GM12878 (cell line): Measurements from ENCODE around the gene BORCS6. TPM values are rescaled to one million over a fixed set of nuclear protein-coding genes. Genes with fewer than 3 reads are reported as not detected.

Experiments
- ATAC-seq: fragments of 200-7000 bp; cut with Tn5 transposase; 3 replicates; pipeline ENCODE4 v1.9.1; 2020; ENCODE audit warnings: mild to moderate bottlenecking, moderate library complexity
- BruUV-seq: library from RNA; stranded (reverse); fragments of 400-500 nt; replicated peaks from 2 replicates; lab custom pipeline; 2021; lab: Mats Ljungman, UMichigan
- CTCF ChIA-PET: fragments of 300-600 bp; sonication (Branson Sonifier 250); formaldehyde crosslinking; extraction: SDS; loops from one replicate; lab custom pipeline; 2021; ENCODE audit warnings: inconsistent platforms; lab: Yijun Ruan, JAX
- POLR2A ChIA-PET: fragments of 350-600 bp; formaldehyde crosslinking; extraction: SDS; loops from one replicate; lab custom pipeline; 2021; ENCODE audit warnings: inconsistent platforms; lab: Charles Lee
- RAD21 ChIA-PET: fragments of 300-600 bp; sonication (Branson Sonifier 250); formaldehyde crosslinking; loops from one replicate; lab custom pipeline; 2023; ENCODE audit warnings: antibody characterized with exemption; ENCODE audit not compliant: unreplicated experiment; lab: Charles Lee
- SMC1A ChIA-PET: fragments of 300-600 bp; sonication (Branson Sonifier 250); formaldehyde crosslinking; loops from one replicate; lab custom pipeline; 2023; ENCODE audit not compliant: unreplicated experiment, uncharacterized antibody; lab: Charles Lee
- DNase-seq: peaks from one replicate; pipeline ENCODE4 v3.0.0-alpha.2; 2011; ENCODE audit warnings: low read depth, low spot score
- FAIRE-seq: peaks from 3 replicates; lab custom pipeline; 2011; peaks lifted over from hg19 to GRCh38; lab: Jason Lieb, UNC
- H2AFZ ChIP-seq: 2 replicates; pipeline ENCODE4 v1.6.0; 2011; ENCODE audit warnings: low read depth, low read length, control low read depth; ENCODE audit not compliant: control insufficient read depth
- H3K27ac ChIP-seq: 2 replicates; pipeline ENCODE4 v1.5.1; 2011; ENCODE audit warnings: control low read depth; ENCODE audit not compliant: control insufficient read depth, insufficient read depth
- H3K27me3 ChIP-seq, 2 experiments: replicated peaks in 1 of 2; 2 replicates each; pipeline versions ENCODE4 v1.6.0 to v1.6.1; 2011; ENCODE audit warnings: low read length in 1 of 2; ENCODE audit not compliant: control insufficient read depth in 2 of 2, insufficient read depth in 2 of 2
- H3K36me3 ChIP-seq, 2 experiments: 2 replicates each; pipeline ENCODE4 v1.5.1; 2011; ENCODE audit warnings: low read length in 1 of 2; ENCODE audit not compliant: control insufficient read depth in 2 of 2, insufficient read depth in 2 of 2
- H3K4me1 ChIP-seq: 2 replicates; pipeline ENCODE4 v1.6.1; 2011; ENCODE audit warnings: mild to moderate bottlenecking, low read length, moderate library complexity, mixed read lengths; ENCODE audit not compliant: control insufficient read depth, insufficient read depth
- H3K4me2 ChIP-seq: 2 replicates; pipeline ENCODE4 v1.6.0; 2011; ENCODE audit warnings: control low read depth; ENCODE audit not compliant: control insufficient read depth, insufficient read depth
- H3K4me3 ChIP-seq: fragments of 200-600 bp; sonication (generic); 2 replicates; pipeline ENCODE4 v1.5.1; 2016
- H3K79me2 ChIP-seq: 2 replicates; pipeline ENCODE4 v1.6.0; 2011; ENCODE audit warnings: low read length; ENCODE audit not compliant: control insufficient read depth, insufficient read depth
- H3K9ac ChIP-seq: 2 replicates; pipeline ENCODE4 v1.8.0; 2011; ENCODE audit warnings: low read length, control low read depth, mixed read lengths; ENCODE audit not compliant: control insufficient read depth, insufficient read depth
- H3K9me3 ChIP-seq: replicated peaks from 3 replicates; pipeline ENCODE4 v1.5.1; 2011; ENCODE audit warnings: mild to moderate bottlenecking, low read length; ENCODE audit not compliant: control insufficient read depth, insufficient read depth
- H4K20me1 ChIP-seq: 2 replicates; pipeline ENCODE4 v1.6.0; 2011; ENCODE audit not compliant: control insufficient read depth, insufficient read depth
- CREM ChIP-seq: IDR thresholded peaks from 2 replicates; pipeline ENCODE4 v1.6.1; 2014; ENCODE audit warnings: antibody characterized with exemption, low read depth
- NFXL1 ChIP-seq: fragments of 450-650 bp; IDR thresholded peaks from 2 replicates; pipeline ENCODE4 v1.6.1; 2017; ENCODE audit warnings: antibody characterized with exemption, mild to moderate bottlenecking, borderline replicate concordance
- RAD51 ChIP-seq: fragments of 450-650 bp; IDR thresholded peaks from 2 replicates; pipeline ENCODE4 v1.6.1; 2016; ENCODE audit warnings: moderate library complexity, mild to moderate bottlenecking, inconsistent platforms
- TARDBP ChIP-seq: IDR thresholded peaks from 2 replicates; pipeline ENCODE4 v1.6.1; 2016; ENCODE audit warnings: borderline replicate concordance
- WGBS: methylation state at CpG from one replicate; pipeline ENCODE4 v1.1.6; 2016; ENCODE audit warnings: low lambda C conversion rate; ENCODE audit not compliant: insufficient replicate concordance, insufficient coverage; ENCODE audit errors: missing lambda C conversion rate; 5-methylcytosine and 5-hydroxymethylcytosine counted together
- in situ Hi-C: fragments of 300-500 bp; cut with MboI; formaldehyde crosslinking; loops from 9 replicates; pipeline ENCODE4 v1.14.3; 2018; ENCODE audit warnings: mixed read lengths
- intact Hi-C: fragments of 100-400 bp; cut with micrococcal nuclease; formaldehyde crosslinking; loops from one replicate; pipeline ENCODE4 v1.14.2; 2022; ENCODE audit not compliant: unreplicated experiment
- polyA plus RNA-seq, 11 experiments: library from polyadenylated mRNA; depleted of rRNA in 4 of 11; unstranded in 6 of 11; stranded (reverse) in 5 of 11; fragments of >200 nt; fragmentation: Nextera tagmentation in 4 of 11; fragmentation: Illumina TruSeq in 1 of 11; extraction: Ambion mirVana in 4 of 11; extraction: Trizol in 1 of 11; gene quantifications; 1 replicate in 1 of 11; 2 replicates in 10 of 11; pipeline versions ENCODE4 v1.2.1 to v1.2.3, GENCODE V29; 2011 to 2016; ENCODE audit warnings: inconsistent platforms in 2 of 11, missing spikeins in 2 of 11, low read depth in 1 of 11
- total RNA-seq, 4 experiments: library from RNA; depleted of rRNA in 3 of 4; stranded (reverse); fragments of >200 nt in 3 of 4; fragmentation: Illumina TruSeq in 1 of 4; extraction: Trizol in 1 of 4; gene quantifications; 2 replicates each; pipeline versions ENCODE4 v1.2.1 to v1.2.3, GENCODE V29; 2013 to 2021
- TF ChIP-seq, protein P1 (sequence below): IDR thresholded peaks from 2 replicates; pipeline ENCODE4 v1.6.1; 2011; ENCODE audit warnings: borderline replicate concordance, low read depth, mild to moderate bottlenecking, moderate library complexity, mixed read lengths, low read length; ENCODE audit not compliant: insufficient read depth; ENCODE audit errors: extremely low read length

BORCS6 gene
- total and polyA plus RNA-seq, 10 of the 15 experiments (the other 5 are each of a cell fraction or from before 2014, with no cell fraction given), result 0.37 to 14.1 (median 6.7) TPM

DNA sequence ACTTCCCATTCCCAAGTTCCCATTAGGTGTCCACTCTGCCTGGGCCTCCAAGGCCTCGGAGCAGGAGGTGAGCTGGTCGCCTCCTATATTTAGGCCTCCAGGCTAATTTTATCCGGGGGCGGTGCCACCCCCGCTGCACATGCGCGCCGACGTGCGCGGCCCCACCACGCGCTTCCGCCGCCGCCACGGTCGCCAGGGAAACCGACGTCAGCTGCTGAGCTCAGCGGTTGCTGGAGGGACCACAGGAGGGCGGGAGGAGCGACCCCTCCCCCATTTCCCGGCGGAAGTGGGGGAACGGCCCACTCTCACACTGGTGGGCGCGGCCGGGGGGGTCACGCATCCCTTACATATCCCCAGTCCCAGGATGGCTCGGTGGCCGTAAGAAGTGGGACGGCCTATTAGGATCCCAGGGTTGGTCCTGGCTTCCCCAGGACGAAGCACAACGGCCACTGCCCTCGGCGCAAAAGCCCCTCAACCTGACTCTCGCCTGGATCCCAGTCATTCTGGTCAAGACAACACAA is 38.8 kb downstream of the BORCS6 start (continued):
- no peak for TF ChIP-seq TARDBP

DNA sequence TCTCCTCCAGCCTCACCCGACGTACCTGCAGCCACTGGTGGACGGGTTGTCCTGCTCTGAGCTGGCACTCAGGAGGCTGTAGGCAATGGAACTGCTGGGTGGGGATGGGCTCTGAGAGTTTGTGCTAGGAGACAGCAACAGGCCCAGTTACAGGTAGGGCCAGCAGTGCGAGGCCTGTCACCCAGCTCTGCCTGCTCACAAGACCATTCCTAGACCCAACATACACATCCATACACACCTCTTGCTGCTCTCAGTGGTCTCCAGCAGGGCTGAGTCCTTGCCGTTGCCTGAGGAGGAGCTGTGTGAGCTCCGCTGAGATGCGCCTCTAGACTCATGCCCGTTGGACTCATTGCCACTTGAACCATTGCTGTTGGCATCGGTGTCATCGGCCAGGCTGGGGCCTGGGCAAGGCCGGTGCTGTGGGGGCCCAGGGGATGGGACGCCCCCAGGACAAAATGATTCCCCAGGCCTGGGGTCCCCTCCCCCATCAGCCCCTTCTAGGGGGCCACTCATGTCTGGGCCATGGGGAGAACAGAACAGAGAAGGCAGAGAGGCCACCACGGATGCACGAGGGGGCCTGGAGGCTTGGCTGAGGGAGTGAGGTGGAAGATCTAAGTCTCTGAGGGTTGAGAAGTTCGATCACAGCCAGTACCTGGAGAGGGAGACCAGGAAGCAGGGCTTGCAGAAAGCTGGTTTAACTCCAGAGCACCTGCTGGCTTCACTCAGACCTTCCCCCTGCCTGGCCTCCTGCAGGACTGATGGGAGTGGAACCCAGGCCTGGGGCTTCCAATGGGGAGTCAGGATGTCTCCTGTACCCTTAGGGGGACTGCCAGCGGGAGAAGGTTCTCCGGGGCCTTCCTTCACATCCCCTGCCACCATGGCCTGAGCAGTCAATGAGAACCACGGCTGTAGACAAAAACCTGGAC is 39.5 kb downstream of the BORCS6 start:
- Histone ChIP-seq H3K27me3 (no peaks in the 10 kb centered on the region), H3K4me1 (peaks cover 16% of the 10 kb centered on the region), H3K36me3 (peaks cover 9 to 19% of the 10 kb centered on the region in 2 experiments), H3K27ac (peak overlapping the region; percentile 89), H3K79me2 (peaks cover 19% of the 10 kb centered on the region), H3K4me2 (peak overlapping the region; percentile 97), H3K9me3 (no peaks in the 10 kb centered on the region), H2AFZ (peak overlapping the region; percentile 23; the same call in 1 of the 2 replicates), H3K9ac (peak overlapping the region; percentile 85), H3K4me3 (peak overlapping the region; percentile 89), H4K20me1 (no peaks in the 10 kb centered on the region; the same call in 1 of the 2 replicates)
- FAIRE-seq, result no peak
- no peak; the same call in 2 of the 3 replicates for ATAC-seq
- DNase-seq, result no peak
- ChIA-PET POLR2A (interaction anchor here (0.5 to 3.8 kb wide), 14 partner anchors 11 to 209 kb away, joined by 3 to 29 read pairs (median 4); partner anchors contain the start of genes HES7 and SLC25A35), RAD21 (interaction anchor here (0.9 to 1.4 kb wide), 7 partner anchors 10 to 75 kb away, joined by 3 to 6 read pairs (median 4); partner anchors contain the start of genes BORCS6 and HES7), SMC1A (interaction anchor here (0.6 to 1.8 kb wide), 10 partner anchors 10 to 598 kb away, joined by 3 to 13 read pairs (median 3); partner anchors contain the start of gene HES7), CTCF (interaction anchor here (0.6 to 3.4 kb wide), 9 partner anchors 9 to 150 kb away, joined by 3 to 29 read pairs (median 4); no protein-coding TSS in a partner anchor)
- intact Hi-C loops (loop anchor here (1.0 kb wide), 1 partner anchor 11 kb away; no protein-coding TSS in a partner anchor), in situ Hi-C loops (no loop called here)
- TF ChIP-seq NFXL1 (no peak), CREM (no peak), RAD51 (no peak)
- TF ChIP-seq, protein P1, sequence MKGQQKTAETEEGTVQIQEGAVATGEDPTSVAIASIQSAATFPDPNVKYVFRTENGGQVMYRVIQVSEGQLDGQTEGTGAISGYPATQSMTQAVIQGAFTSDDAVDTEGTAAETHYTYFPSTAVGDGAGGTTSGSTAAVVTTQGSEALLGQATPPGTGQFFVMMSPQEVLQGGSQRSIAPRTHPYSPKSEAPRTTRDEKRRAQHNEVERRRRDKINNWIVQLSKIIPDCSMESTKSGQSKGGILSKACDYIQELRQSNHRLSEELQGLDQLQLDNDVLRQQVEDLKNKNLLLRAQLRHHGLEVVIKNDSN, result no peak
- BruUV-seq, result no TSS peak
- WGBS, result 56% methylated on average over 16 of the region's 18 CpGs
